HEK293 (cell line): ENCODE measurements around the gene WNT7A.

Source experiments
- IKZF3 ChIP-seq: fragments of 450-650 bp; IDR thresholded peaks from 2 replicates; pipeline ENCODE4 v1.5.0; 2018; ENCODE audit warnings: missing biosample characterization, mild to moderate bottlenecking, missing genetic modification characterization, moderate library complexity
- TRIM28 ChIP-seq: IDR thresholded peaks from 2 replicates; pipeline ENCODE4 v1.6.1; 2011; ENCODE audit warnings: low read length, control low read depth, borderline replicate concordance
- ZNF146 ChIP-seq: fragments of 450-650 bp; formaldehyde crosslinking; IDR thresholded peaks from 2 replicates; pipeline ENCODE4 v1.5.1; 2016; ENCODE audit warnings: missing biosample characterization, missing genetic modification characterization
- ZNF830 ChIP-seq: fragments of 450-650 bp; IDR thresholded peaks from 2 replicates; pipeline ENCODE4 v1.5.0; 2018; ENCODE audit warnings: missing biosample characterization, missing genetic modification characterization, low read depth, mild to moderate bottlenecking, moderate library complexity
- TF ChIP-seq, protein P1 (sequence below): fragments of 450-650 bp; formaldehyde crosslinking; IDR thresholded peaks from 2 replicates; pipeline ENCODE4 v1.5.1; 2016; ENCODE audit warnings: missing biosample characterization, missing genetic modification characterization
- TF ChIP-seq, protein P2 (sequence below): fragments of 450-650 bp; formaldehyde crosslinking; IDR thresholded peaks from 2 replicates; pipeline ENCODE4 v1.5.1; 2016; ENCODE audit warnings: missing biosample characterization, missing genetic modification characterization

DNA sequence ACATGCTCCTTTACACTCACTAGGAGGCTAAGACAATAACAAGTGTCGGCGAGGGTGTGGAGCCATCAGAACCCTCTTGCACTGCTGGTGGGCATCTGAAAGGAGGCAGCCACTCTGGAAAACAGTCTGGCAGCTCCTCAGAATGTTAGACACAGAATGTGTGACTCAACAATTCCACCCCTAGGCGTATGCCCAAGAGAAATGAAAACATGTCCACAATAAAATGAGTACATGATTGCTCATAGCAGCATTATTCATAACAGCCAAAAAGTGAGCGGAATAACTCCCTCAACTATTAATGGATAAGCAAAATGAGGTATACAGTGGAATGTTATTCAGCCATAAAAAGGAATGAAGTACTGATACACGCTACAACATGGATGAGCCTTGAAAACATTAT is 57.8 kb downstream of the WNT7A start:
- TF ChIP-seq, protein P1, sequence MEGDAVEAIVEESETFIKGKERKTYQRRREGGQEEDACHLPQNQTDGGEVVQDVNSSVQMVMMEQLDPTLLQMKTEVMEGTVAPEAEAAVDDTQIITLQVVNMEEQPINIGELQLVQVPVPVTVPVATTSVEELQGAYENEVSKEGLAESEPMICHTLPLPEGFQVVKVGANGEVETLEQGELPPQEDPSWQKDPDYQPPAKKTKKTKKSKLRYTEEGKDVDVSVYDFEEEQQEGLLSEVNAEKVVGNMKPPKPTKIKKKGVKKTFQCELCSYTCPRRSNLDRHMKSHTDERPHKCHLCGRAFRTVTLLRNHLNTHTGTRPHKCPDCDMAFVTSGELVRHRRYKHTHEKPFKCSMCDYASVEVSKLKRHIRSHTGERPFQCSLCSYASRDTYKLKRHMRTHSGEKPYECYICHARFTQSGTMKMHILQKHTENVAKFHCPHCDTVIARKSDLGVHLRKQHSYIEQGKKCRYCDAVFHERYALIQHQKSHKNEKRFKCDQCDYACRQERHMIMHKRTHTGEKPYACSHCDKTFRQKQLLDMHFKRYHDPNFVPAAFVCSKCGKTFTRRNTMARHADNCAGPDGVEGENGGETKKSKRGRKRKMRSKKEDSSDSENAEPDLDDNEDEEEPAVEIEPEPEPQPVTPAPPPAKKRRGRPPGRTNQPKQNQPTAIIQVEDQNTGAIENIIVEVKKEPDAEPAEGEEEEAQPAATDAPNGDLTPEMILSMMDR (tag by site-specific recombination): no peak
- TF ChIP-seq IKZF3 (tag by site-specific recombination): no peak
- TF ChIP-seq ZNF146: no peak
- TF ChIP-seq, protein P2, sequence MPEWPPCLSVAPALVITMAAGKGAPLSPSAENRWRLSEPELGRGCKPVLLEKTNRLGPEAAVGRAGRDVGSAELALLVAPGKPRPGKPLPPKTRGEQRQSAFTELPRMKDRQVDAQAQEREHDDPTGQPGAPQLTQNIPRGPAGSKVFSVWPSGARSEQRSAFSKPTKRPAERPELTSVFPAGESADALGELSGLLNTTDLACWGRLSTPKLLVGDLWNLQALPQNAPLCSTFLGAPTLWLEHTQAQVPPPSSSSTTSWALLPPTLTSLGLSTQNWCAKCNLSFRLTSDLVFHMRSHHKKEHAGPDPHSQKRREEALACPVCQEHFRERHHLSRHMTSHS: no peak
- TF ChIP-seq TRIM28: no peak
- no peak for TF ChIP-seq ZNF830 (tag by site-specific recombination)
